Astrocyte (in vitro differentiated cells and primary cell): ENCODE results near the gene KIF3C. TPM values are rescaled to one million over a fixed set of nuclear protein-coding genes. Genes with fewer than 3 reads are reported as not detected.

Source experiments
- DNase-seq: peaks from one replicate; pipeline ENCODE4 v3.0.0-alpha.2; 2010; ENCODE audit warnings: low read depth
- FAIRE-seq: peaks from 2 replicates; lab custom pipeline; 2011; peaks lifted over from hg19 to GRCh38; lab: Jason Lieb, UNC
- H2AFZ ChIP-seq: 2 replicates; pipeline ENCODE4 v1.6.0; 2012; ENCODE audit warnings: low read depth, low read length, inconsistent platforms
- H3K27ac ChIP-seq: 2 replicates; pipeline ENCODE4 v1.5.1; 2011; ENCODE audit warnings: low read depth, low read length, inconsistent platforms
- H3K27me3 ChIP-seq: 2 replicates; pipeline ENCODE4 v1.6.0; 2011; ENCODE audit warnings: low read length, inconsistent platforms; ENCODE audit not compliant: insufficient read depth
- H3K36me3 ChIP-seq: 2 replicates; pipeline ENCODE4 v1.5.1; 2011; ENCODE audit warnings: low read length, inconsistent platforms; ENCODE audit not compliant: insufficient read depth
- H3K4me1 ChIP-seq: 2 replicates; pipeline ENCODE4 v1.5.1; 2011; ENCODE audit warnings: low read length, inconsistent platforms; ENCODE audit not compliant: insufficient read depth
- H3K4me2 ChIP-seq: 2 replicates; pipeline ENCODE4 v1.6.0; 2012; ENCODE audit warnings: low read length, inconsistent platforms
- H3K4me3 ChIP-seq: 2 replicates; pipeline ENCODE4 v1.5.1; 2011; ENCODE audit warnings: low read depth, mild to moderate bottlenecking, low read length, inconsistent platforms; ENCODE audit not compliant: insufficient read depth
- H3K79me2 ChIP-seq: 2 replicates; pipeline ENCODE4 v1.6.0; 2012; ENCODE audit warnings: mild to moderate bottlenecking, low read length, inconsistent platforms; ENCODE audit not compliant: insufficient read depth
- H3K9ac ChIP-seq: 2 replicates; pipeline ENCODE4 v1.6.0; 2012; ENCODE audit warnings: mild to moderate bottlenecking, low read length, inconsistent platforms
- H3K9me3 ChIP-seq: 2 replicates; pipeline ENCODE4 v1.5.1; 2012; ENCODE audit warnings: low read depth, mild to moderate bottlenecking, low read length, inconsistent platforms; ENCODE audit not compliant: insufficient read depth
- H4K20me1 ChIP-seq: 2 replicates; pipeline ENCODE4 v1.6.0; 2012; ENCODE audit warnings: low read length, inconsistent platforms; ENCODE audit not compliant: insufficient read depth
- H3K27ac Mint-ChIP-seq: one replicate; pipeline ENCODE4 v1.8.0; 2021; ENCODE audit warnings: mild to moderate bottlenecking, mixed read lengths; ENCODE audit not compliant: unreplicated experiment
- H3K27me3 Mint-ChIP-seq: one replicate; pipeline ENCODE4 v1.8.0; 2021; ENCODE audit warnings: low read depth, mixed read lengths; ENCODE audit not compliant: unreplicated experiment
- H3K36me3 Mint-ChIP-seq: one replicate; pipeline ENCODE4 v1.8.0; 2021; ENCODE audit warnings: low read depth, mixed read lengths; ENCODE audit not compliant: unreplicated experiment
- H3K4me1 Mint-ChIP-seq: one replicate; pipeline ENCODE4 v1.8.0; 2021; ENCODE audit warnings: low read depth, mixed read lengths; ENCODE audit not compliant: unreplicated experiment
- H3K4me3 Mint-ChIP-seq: one replicate; pipeline ENCODE4 v1.8.0; 2021; ENCODE audit warnings: mild to moderate bottlenecking, moderate library complexity, mixed read lengths; ENCODE audit not compliant: unreplicated experiment
- H3K9me3 Mint-ChIP-seq: one replicate; pipeline ENCODE4 v1.8.0; 2021; ENCODE audit warnings: mild to moderate bottlenecking, mixed read lengths; ENCODE audit not compliant: unreplicated experiment
- EZH2 ChIP-seq: IDR thresholded peaks from 2 replicates; pipeline ENCODE4 v1.6.1; 2012; ENCODE audit warnings: mild to moderate bottlenecking, low read length, inconsistent platforms; ENCODE audit not compliant: insufficient read depth
- total RNA-seq: library from RNA; stranded (reverse); gene quantifications from 2 replicates; pipeline ENCODE4 v1.2.1, GENCODE V29; 2021
- TF ChIP-seq, protein P1 (sequence below): IDR thresholded peaks from 2 replicates; pipeline ENCODE4 v1.5.1; 2011; ENCODE audit warnings: low read depth, mild to moderate bottlenecking, inconsistent platforms, low read length, moderate library complexity; ENCODE audit not compliant: insufficient read depth

Gene KIF3C
- total RNA-seq, 1 donor from 2014 or later: 38.7 TPM

DNA sequence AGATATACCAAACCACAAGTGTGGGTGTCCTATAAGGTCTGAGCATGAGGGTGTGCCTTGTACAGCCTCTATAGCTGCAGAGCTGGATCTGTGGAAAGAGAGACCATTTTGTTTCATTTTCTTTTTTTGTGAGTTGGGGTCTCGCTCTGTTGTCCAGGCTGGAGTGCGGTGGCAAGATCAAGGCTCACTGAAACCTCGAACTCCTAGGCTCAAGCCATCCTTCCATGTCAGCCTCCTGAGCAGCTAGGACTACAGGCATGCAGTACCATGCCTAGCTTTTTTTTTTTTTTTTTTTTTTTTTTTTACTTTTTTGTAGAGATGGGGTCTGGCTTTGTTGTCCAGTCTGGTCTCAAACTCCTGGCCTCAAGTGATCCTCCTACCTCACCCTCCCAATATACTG is 10.7 kb downstream of the KIF3C start:
- no peak overlapping the region for H3K4me2 ChIP-seq
- no peaks in the 10 kb centered on the region for H3K27me3 ChIP-seq
- H4K20me1 ChIP-seq: peaks cover 22% of the 10 kb centered on the region
- no peak overlapping the region for H2AFZ ChIP-seq
- FAIRE-seq (no peak), DNase-seq (no peak)
- Mint-ChIP-seq H3K27me3 (no peaks in the 10 kb centered on the region), H3K9me3 (peaks cover 2% of the 10 kb centered on the region), H3K4me1 (peaks cover 20% of the 10 kb centered on the region), H3K27ac (no peak overlapping the region), H3K4me3 (no peak overlapping the region), H3K36me3 (peaks cover 19% of the 10 kb centered on the region)
- no peaks in the 10 kb centered on the region for H3K36me3 ChIP-seq
- TF ChIP-seq, protein P1, sequence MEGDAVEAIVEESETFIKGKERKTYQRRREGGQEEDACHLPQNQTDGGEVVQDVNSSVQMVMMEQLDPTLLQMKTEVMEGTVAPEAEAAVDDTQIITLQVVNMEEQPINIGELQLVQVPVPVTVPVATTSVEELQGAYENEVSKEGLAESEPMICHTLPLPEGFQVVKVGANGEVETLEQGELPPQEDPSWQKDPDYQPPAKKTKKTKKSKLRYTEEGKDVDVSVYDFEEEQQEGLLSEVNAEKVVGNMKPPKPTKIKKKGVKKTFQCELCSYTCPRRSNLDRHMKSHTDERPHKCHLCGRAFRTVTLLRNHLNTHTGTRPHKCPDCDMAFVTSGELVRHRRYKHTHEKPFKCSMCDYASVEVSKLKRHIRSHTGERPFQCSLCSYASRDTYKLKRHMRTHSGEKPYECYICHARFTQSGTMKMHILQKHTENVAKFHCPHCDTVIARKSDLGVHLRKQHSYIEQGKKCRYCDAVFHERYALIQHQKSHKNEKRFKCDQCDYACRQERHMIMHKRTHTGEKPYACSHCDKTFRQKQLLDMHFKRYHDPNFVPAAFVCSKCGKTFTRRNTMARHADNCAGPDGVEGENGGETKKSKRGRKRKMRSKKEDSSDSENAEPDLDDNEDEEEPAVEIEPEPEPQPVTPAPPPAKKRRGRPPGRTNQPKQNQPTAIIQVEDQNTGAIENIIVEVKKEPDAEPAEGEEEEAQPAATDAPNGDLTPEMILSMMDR: no peak
- TF ChIP-seq EZH2: no peak
- H3K4me3 ChIP-seq: no peak overlapping the region
- H3K4me1 ChIP-seq: peaks cover 8% of the 10 kb centered on the region
- H3K27ac ChIP-seq: no peak overlapping the region
- no peaks in the 10 kb centered on the region for H3K9me3 ChIP-seq
- peaks cover 36% of the 10 kb centered on the region for H3K79me2 ChIP-seq
- H3K9ac ChIP-seq: no peak overlapping the region

DNA sequence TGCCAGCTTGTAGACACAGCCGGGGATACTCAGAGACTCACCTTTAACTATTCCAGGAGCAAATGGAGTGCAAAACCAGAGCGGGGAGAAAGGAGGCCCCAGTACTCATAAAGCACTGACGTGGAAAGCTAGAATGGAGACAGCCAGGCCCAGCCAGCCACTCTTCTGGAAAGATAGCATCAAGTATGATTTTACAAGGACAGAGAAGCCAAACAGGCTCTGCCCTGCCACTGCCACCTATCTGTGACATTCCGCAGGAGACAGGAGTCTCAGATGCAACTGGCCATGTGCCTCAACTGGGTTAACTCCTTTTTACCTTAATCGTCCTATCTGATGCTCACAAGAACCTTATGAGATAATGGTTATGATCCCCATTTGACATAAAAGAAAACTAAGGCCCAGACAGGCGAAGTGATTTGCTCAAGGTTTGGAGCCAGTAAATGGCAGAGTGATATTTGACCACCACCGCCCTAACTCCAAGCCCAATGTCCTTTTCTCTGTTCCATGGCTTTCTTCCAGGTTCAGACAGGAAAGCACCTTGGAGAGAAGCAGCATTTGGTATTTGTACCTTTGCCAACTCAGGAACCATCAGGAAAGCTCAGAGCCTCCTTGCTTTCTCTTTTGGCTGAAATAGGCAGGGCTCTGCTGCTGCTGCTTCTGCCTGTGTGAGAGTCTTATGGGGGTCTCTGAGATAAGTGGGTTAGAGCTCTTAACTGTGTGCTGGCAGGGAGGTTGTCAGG is 15.6 kb downstream of the KIF3C start:
- Histone ChIP-seq H3K4me2 (no peak overlapping the region), H3K36me3 (no peaks in the 10 kb centered on the region), H4K20me1 (peaks cover 26% of the 10 kb centered on the region), H3K4me3 (no peak overlapping the region), H3K27ac (no peak overlapping the region), H3K4me1 (peaks cover 11% of the 10 kb centered on the region), H3K79me2 (peaks cover 19% of the 10 kb centered on the region), H3K9ac (no peak overlapping the region), H3K27me3 (no peaks in the 10 kb centered on the region), H2AFZ (no peak overlapping the region), H3K9me3 (no peaks in the 10 kb centered on the region)
- Mint-ChIP-seq H3K27me3 (no peaks in the 10 kb centered on the region), H3K4me3 (no peak overlapping the region), H3K27ac (no peak overlapping the region), H3K4me1 (peaks cover 21% of the 10 kb centered on the region), H3K36me3 (peaks cover 12% of the 10 kb centered on the region), H3K9me3 (peaks cover 5% of the 10 kb centered on the region)
- TF ChIP-seq, protein P1: no peak
- no peak for TF ChIP-seq EZH2
- DNase-seq (no peak), FAIRE-seq (no peak)

DNA sequence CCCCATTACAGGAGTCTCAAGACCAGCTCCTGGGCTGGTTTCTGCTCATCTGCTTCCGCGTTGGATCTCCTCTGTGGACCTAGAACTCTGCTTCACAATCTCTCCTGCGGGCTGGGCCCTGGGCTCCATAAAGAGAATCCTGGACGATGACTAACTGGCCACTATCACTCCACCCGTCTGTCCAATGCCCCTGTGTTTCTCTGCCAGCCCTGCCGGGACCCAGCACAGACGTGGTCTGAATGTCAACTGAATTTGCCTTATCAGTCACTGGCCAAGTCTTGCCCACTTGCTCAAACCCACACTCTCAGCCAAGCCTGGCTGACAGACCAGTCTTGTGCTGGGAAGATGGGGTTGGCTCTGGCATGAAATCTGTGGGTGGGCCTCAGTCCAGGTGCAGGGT is 17.4 kb downstream of the KIF3C start:
- Histone ChIP-seq H3K79me2 (peaks cover 22% of the 10 kb centered on the region), H3K9me3 (no peaks in the 10 kb centered on the region), H2AFZ (no peak overlapping the region), H3K4me3 (no peak overlapping the region), H3K9ac (no peak overlapping the region), H3K36me3 (no peaks in the 10 kb centered on the region), H4K20me1 (peaks cover 31% of the 10 kb centered on the region), H3K4me1 (peaks cover 24% of the 10 kb centered on the region), H3K4me2 (peak overlapping the region; percentile 56), H3K27ac (peak overlapping the region; percentile 10), H3K27me3 (no peaks in the 10 kb centered on the region)
- Mint-ChIP-seq H3K27me3 (no peaks in the 10 kb centered on the region), H3K27ac (peak overlapping the region; percentile 75), H3K4me1 (peaks cover 26% of the 10 kb centered on the region), H3K36me3 (peaks cover 10% of the 10 kb centered on the region), H3K4me3 (no peak overlapping the region), H3K9me3 (peaks cover 5% of the 10 kb centered on the region)
- FAIRE-seq (no peak), DNase-seq (peak; percentile 65)
- TF ChIP-seq, protein P1: no peak
- no peak for TF ChIP-seq EZH2
